Left lung (tissue), 10 donors: ENCODE data around the gene ARPC5L. TPM values are rescaled to one million over a fixed set of nuclear protein-coding genes. Genes with fewer than 3 reads are reported as not detected.

ENCODE experiments used
- ATAC-seq: fragments of 200-7000 bp; cut with Tn5 transposase; one replicate; pipeline ENCODE4 v1.9.1; 2020; ENCODE audit warnings: moderate library complexity
- DNase-seq, 4 donors: peaks; one replicate each; pipeline ENCODE4 v3.0.0-alpha.2; 2013 to 2020
- H3K27ac ChIP-seq, 2 donors: fragments of 200-600 bp; sonication (generic) in 1 of 2; one replicate each; pipeline versions ENCODE4 v1.5.0 to v1.8.0; 2020 to 2021
- H3K27me3 ChIP-seq, 2 donors: fragments of 200-600 bp; sonication (generic) in 1 of 2; one replicate each; pipeline versions ENCODE4 v1.5.0 to v1.8.0; 2020 to 2021
- H3K36me3 ChIP-seq, 2 donors: fragments of 200-600 bp; sonication (generic) in 1 of 2; one replicate each; pipeline versions ENCODE4 v1.5.0 to v1.8.0; 2020 to 2021
- H3K4me1 ChIP-seq, 2 donors: fragments of 200-600 bp; one replicate each; pipeline ENCODE4 v1.8.0; 2021
- H3K4me3 ChIP-seq, 2 donors: fragments of 200-600 bp; sonication (generic) in 1 of 2; one replicate each; pipeline versions ENCODE4 v1.5.0 to v1.8.0; 2020 to 2021; ENCODE audit warnings: mild to moderate bottlenecking in 1 of 2
- H3K9me3 ChIP-seq, 2 donors: fragments of 200-600 bp; sonication (generic) in 1 of 2; one replicate each; pipeline versions ENCODE4 v1.5.0 to v1.8.0; 2020 to 2021
- intact Hi-C, 2 donors: fragments of 100-400 bp; cut with DNase I; formaldehyde crosslinking; loops; one replicate each; pipeline versions ENCODE4 v1.11.2 to v1.14.2; 2022
- polyA plus RNA-seq, 6 donors: library from polyadenylated mRNA; unstranded; fragments of 120-200 nt; gene quantifications; one replicate each; pipeline ENCODE4 v1.2.1, GENCODE V29; 2013; ENCODE audit not compliant: insufficient read length in 6 of 6
- total RNA-seq, 2 donors: library from RNA; stranded (reverse); fragmentation: NEBNext Ultra II Directional; extraction: Animal tissue kit (Norgen Biotek cat#: 25700); gene quantifications; one replicate each; pipeline ENCODE4 v1.2.1, GENCODE V29; 2021
- TF ChIP-seq, protein P1 (sequence below), 2 donors: fragments of 200-600 bp; sonication (generic) in 1 of 2; IDR thresholded peaks; one replicate each; pipeline versions ENCODE4 v1.5.0 to v1.8.0; 2021; ENCODE audit warnings: antibody characterized with exemption in 2 of 2
- donor health status: DM: no; HTN: yes; CAD: no.
- donor health status: DM: no; HTN: no; CAD: no.

Gene ARPC5L
- total and polyA plus RNA-seq, 8 donors, result 30.8 to 53.6 (median 36.5) TPM

DNA sequence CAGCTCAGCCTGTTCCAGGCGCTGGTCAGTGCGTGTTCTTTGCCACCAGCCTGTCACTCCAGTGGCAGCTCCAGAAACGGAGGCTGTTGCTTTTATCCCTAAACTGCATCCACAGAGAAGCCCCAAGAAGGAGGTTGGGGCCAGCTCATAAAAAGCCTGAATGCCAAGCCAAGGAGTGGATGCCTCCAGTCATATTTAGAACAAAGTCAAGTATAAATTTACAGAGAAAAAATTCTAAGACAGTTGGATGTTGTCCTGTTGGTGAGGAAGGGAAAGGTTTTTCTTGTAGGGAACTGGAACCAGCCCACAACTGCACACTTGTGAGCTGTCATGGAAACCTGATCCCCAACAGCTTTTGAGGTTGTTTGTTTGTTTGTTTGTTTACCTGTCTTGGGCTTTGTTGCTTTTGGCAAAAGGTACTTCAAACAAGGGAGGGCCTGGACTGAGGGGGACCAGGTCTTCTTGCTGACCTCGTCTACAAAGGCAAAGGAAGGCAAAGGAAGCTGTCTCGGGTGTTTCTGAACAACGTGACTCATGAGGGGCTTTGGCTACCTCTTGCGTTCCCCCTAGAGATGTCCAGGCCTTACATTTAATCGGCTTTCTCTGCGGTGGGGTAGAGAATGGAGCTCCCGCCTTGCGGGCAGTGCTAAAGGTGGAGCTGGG, 48.3 kb upstream of the ARPC5L start:
- no peaks in the 10 kb centered on the region for H3K9me3 ChIP-seq
- no peak overlapping the region for H3K27ac ChIP-seq
- no peak for ATAC-seq
- H3K4me3 ChIP-seq, result no peak overlapping the region
- H3K4me1 ChIP-seq, result no peaks in the 10 kb centered on the region
- intact Hi-C loops, result no loop called here
- H3K27me3 ChIP-seq, result no peaks in the 10 kb centered on the region
- DNase-seq, result no peak
- no peaks in the 10 kb centered on the region for H3K36me3 ChIP-seq
- TF ChIP-seq, protein P1, sequence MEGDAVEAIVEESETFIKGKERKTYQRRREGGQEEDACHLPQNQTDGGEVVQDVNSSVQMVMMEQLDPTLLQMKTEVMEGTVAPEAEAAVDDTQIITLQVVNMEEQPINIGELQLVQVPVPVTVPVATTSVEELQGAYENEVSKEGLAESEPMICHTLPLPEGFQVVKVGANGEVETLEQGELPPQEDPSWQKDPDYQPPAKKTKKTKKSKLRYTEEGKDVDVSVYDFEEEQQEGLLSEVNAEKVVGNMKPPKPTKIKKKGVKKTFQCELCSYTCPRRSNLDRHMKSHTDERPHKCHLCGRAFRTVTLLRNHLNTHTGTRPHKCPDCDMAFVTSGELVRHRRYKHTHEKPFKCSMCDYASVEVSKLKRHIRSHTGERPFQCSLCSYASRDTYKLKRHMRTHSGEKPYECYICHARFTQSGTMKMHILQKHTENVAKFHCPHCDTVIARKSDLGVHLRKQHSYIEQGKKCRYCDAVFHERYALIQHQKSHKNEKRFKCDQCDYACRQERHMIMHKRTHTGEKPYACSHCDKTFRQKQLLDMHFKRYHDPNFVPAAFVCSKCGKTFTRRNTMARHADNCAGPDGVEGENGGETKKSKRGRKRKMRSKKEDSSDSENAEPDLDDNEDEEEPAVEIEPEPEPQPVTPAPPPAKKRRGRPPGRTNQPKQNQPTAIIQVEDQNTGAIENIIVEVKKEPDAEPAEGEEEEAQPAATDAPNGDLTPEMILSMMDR (IDR thresholded peaks at IDR 0.05), result no peak

GRCh38 chr9:124814164-124814535, 47.8 kb upstream of the ARPC5L start:
- H3K9me3 ChIP-seq, result no peaks in the 10 kb centered on the region
- intact Hi-C loops, result no loop called here
- no peak overlapping the region for H3K27ac ChIP-seq
- no peak for DNase-seq
- H3K27me3 ChIP-seq, result no peaks in the 10 kb centered on the region
- no peak overlapping the region for H3K4me3 ChIP-seq
- no peaks in the 10 kb centered on the region for H3K36me3 ChIP-seq
- TF ChIP-seq, protein P1 (IDR thresholded peaks at IDR 0.05), result no peak
- H3K4me1 ChIP-seq, result no peaks in the 10 kb centered on the region
- ATAC-seq, result no peak

DNA sequence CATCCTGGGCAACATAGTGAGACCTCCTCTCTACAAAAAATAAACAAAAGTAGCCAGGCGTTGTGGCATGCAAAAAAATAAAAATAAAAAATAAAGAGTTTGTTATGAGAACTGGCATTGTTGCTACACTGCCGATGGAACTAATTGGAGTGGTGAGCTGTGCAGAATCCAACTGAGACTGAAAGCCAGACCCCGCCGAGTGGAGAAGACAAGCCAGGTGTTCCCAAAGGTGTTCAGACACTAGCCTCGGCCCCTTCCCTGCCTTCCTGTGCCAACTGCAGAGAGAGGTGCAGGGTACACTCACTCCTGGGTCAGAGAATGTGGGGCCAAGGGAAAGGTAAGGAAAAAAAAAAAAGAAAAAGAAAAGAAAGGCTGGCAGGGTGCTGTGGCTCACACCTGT, 46.3 kb upstream of the ARPC5L start:
- TF ChIP-seq, protein P1 (IDR thresholded peaks at IDR 0.05), result no peak
- Histone ChIP-seq H3K36me3 (no peaks in the 10 kb centered on the region), H3K4me3 (no peak overlapping the region), H3K27me3 (no peaks in the 10 kb centered on the region), H3K9me3 (no peaks in the 10 kb centered on the region), H3K4me1 (no peaks in the 10 kb centered on the region), H3K27ac (no peak overlapping the region)
- intact Hi-C loops, result no loop called here
- ATAC-seq, result no peak
- no peak for DNase-seq

- no peak overlapping the region for H3K4me3 ChIP-seq
- ATAC-seq, result peak; percentile 89
- H3K36me3 ChIP-seq, result no peaks in the 10 kb centered on the region
- no peaks in the 10 kb centered on the region for H3K27me3 ChIP-seq
- peak in 2 of 4 donors; percentile 45 to 50 for DNase-seq
- no peaks in the 10 kb centered on the region for H3K9me3 ChIP-seq
- intact Hi-C loops, result no loop called here
- no peak overlapping the region for H3K27ac ChIP-seq
- no peaks in the 10 kb centered on the region for H3K4me1 ChIP-seq
- TF ChIP-seq, protein P1 (IDR thresholded peaks at IDR 0.05), result no peak
Measured at GRCh38 chr9:124818431-124819281, 43.3 kb upstream of the ARPC5L start.
